ENCODE results near the gene HSF2BP.
"Not testable (repeated sequence)": the region's sequence is repeated elsewhere in the genome, so short reads cannot be mapped to it uniquely, and the experiment has no call there.

HSF2BP gene

GRCh38 chr21:43701936-43702784 is 42.9 kb upstream of the HSF2BP start:
- TF ChIP-seq CTCF (IDR thresholded peaks at IDR 0.05; ENCODE audit: low read depth, low read length) = no peak
- Histone ChIP-seq H3K9me3 (no peaks in the 10 kb centered on the region), H3K4me1 (no peaks in the 10 kb centered on the region), H3K4me3 (ENCODE audit: low read depth, low read length) (no peak overlapping the region), H3K27me3 (no peaks in the 10 kb centered on the region), H3K36me3 (no peaks in the 10 kb centered on the region)
- DNase-seq = no peak

GRCh38 chr21:43699933-43700599 is 40.8 kb upstream of the HSF2BP start:
- Histone ChIP-seq H3K27me3 (no peaks in the 10 kb centered on the region), H3K9me3 (no peaks in the 10 kb centered on the region), H3K4me3 (ENCODE audit: low read depth, low read length) (no peak overlapping the region), H3K36me3 (peaks cover 6% of the 10 kb centered on the region), H3K4me1 (no peaks in the 10 kb centered on the region)
- no peak for DNase-seq
- TF ChIP-seq CTCF (IDR thresholded peaks at IDR 0.05; ENCODE audit: low read depth, low read length) = no peak

GRCh38 chr21:43699492-43699777 is 40.1 kb upstream of the HSF2BP start:
- H3K36me3 ChIP-seq; DNase-seq; H3K4me1 ChIP-seq; H3K9me3 ChIP-seq; H3K4me3 ChIP-seq (ENCODE audit: low read depth, low read length); H3K27me3 ChIP-seq: not testable (repeated sequence)

GRCh38 chr21:43697758-43698643 is 38.7 kb upstream of the HSF2BP start:
- no peak overlapping the region for H3K4me3 ChIP-seq (ENCODE audit: low read depth, low read length)
- H3K4me1 ChIP-seq = no peaks in the 10 kb centered on the region
- H3K36me3 ChIP-seq = peaks cover 21% of the 10 kb centered on the region
- no peaks in the 10 kb centered on the region for H3K27me3 ChIP-seq
- DNase-seq = no peak
- H3K9me3 ChIP-seq = no peaks in the 10 kb centered on the region
- no peak for TF ChIP-seq CTCF (IDR thresholded peaks at IDR 0.05; ENCODE audit: low read depth, low read length)

GRCh38 chr21:43696214-43696613 is 36.9 kb upstream of the HSF2BP start:
- Histone ChIP-seq H3K4me3 (ENCODE audit: low read depth, low read length) (no peak overlapping the region), H3K4me1 (no peaks in the 10 kb centered on the region), H3K36me3 (peaks cover 39% of the 10 kb centered on the region), H3K9me3 (no peaks in the 10 kb centered on the region), H3K27me3 (no peaks in the 10 kb centered on the region)
- no peak for DNase-seq
- no peak for TF ChIP-seq CTCF (IDR thresholded peaks at IDR 0.05; ENCODE audit: low read depth, low read length)

GRCh38 chr21:43694437-43695079 is 35.3 kb upstream of the HSF2BP start:
- DNase-seq = no peak
- H3K4me3 ChIP-seq (ENCODE audit: low read depth, low read length) = no peak overlapping the region
- H3K36me3 ChIP-seq = peaks cover 55% of the 10 kb centered on the region
- no peaks in the 10 kb centered on the region for H3K9me3 ChIP-seq
- no peaks in the 10 kb centered on the region for H3K4me1 ChIP-seq
- no peaks in the 10 kb centered on the region for H3K27me3 ChIP-seq
- no peak for TF ChIP-seq CTCF (IDR thresholded peaks at IDR 0.05; ENCODE audit: low read depth, low read length)
